ENCODE data around the gene ID2.

DNA sequence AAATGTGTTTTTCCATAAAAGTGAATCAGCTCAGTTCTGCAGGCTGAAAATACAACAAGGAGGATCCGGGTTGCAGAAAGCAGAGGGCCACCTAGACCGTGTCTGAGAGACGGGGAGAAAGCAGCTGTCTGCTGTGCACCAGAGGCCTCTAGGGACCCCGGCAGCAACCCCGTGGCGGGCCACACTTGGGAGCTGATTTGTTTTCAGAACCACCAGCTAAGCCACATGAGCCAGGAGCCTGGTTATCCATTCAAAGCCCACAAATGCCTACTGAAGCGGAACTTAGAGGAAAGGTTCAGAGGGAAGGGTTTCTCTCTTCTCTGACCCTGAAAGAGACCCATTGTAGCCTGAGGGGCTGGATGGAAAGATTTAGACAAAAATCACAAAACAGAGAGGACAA is 28.4 kb upstream of the ID2 start:
- TF ChIP-seq, protein P1, sequence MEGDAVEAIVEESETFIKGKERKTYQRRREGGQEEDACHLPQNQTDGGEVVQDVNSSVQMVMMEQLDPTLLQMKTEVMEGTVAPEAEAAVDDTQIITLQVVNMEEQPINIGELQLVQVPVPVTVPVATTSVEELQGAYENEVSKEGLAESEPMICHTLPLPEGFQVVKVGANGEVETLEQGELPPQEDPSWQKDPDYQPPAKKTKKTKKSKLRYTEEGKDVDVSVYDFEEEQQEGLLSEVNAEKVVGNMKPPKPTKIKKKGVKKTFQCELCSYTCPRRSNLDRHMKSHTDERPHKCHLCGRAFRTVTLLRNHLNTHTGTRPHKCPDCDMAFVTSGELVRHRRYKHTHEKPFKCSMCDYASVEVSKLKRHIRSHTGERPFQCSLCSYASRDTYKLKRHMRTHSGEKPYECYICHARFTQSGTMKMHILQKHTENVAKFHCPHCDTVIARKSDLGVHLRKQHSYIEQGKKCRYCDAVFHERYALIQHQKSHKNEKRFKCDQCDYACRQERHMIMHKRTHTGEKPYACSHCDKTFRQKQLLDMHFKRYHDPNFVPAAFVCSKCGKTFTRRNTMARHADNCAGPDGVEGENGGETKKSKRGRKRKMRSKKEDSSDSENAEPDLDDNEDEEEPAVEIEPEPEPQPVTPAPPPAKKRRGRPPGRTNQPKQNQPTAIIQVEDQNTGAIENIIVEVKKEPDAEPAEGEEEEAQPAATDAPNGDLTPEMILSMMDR (IDR thresholded peaks at IDR 0.05) = no peak
- no peak for TF ChIP-seq POLR2A (IDR thresholded peaks at IDR 0.05)
- no peak for TF ChIP-seq EP300 (IDR thresholded peaks at IDR 0.05; ENCODE audit: low read depth)
- no peak for TF ChIP-seq POLR2AphosphoS5 (IDR thresholded peaks at IDR 0.05)

Measured in transverse colon (tissue), 4 donors.